SH-SY5Y (cell line): ENCODE data around the gene PAX7.

Source experiments
- GATA2 ChIP-seq: IDR thresholded peaks from 2 replicates; pipeline ENCODE4 v1.6.1; 2011; ENCODE audit warnings: mild to moderate bottlenecking, low read depth, low read length
- GATA3 ChIP-seq: IDR thresholded peaks from 2 replicates; pipeline ENCODE4 v1.6.1; 2011; ENCODE audit warnings: low read depth, mild to moderate bottlenecking, low read length, moderate library complexity

- TF ChIP-seq GATA2 = no peak
- no peak for TF ChIP-seq GATA3
Observed at GRCh38 chr1:18731591-18732235, 101.1 kb downstream of the PAX7 start.
